Embryonic facial prominence (tissue), 1 donor: ENCODE data around the gene CCKAR.
"Not testable (repeated sequence)": the region's sequence is repeated elsewhere in the genome, so short reads cannot be mapped to it uniquely, and the experiment has no call there.

Source experiments
- DNase-seq: peaks from one replicate; pipeline ENCODE4 v3.0.0-alpha.2; 2016; ENCODE audit errors: extremely low spot score

The CCKAR gene, protein sequence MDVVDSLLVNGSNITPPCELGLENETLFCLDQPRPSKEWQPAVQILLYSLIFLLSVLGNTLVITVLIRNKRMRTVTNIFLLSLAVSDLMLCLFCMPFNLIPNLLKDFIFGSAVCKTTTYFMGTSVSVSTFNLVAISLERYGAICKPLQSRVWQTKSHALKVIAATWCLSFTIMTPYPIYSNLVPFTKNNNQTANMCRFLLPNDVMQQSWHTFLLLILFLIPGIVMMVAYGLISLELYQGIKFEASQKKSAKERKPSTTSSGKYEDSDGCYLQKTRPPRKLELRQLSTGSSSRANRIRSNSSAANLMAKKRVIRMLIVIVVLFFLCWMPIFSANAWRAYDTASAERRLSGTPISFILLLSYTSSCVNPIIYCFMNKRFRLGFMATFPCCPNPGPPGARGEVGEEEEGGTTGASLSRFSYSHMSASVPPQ

DNA sequence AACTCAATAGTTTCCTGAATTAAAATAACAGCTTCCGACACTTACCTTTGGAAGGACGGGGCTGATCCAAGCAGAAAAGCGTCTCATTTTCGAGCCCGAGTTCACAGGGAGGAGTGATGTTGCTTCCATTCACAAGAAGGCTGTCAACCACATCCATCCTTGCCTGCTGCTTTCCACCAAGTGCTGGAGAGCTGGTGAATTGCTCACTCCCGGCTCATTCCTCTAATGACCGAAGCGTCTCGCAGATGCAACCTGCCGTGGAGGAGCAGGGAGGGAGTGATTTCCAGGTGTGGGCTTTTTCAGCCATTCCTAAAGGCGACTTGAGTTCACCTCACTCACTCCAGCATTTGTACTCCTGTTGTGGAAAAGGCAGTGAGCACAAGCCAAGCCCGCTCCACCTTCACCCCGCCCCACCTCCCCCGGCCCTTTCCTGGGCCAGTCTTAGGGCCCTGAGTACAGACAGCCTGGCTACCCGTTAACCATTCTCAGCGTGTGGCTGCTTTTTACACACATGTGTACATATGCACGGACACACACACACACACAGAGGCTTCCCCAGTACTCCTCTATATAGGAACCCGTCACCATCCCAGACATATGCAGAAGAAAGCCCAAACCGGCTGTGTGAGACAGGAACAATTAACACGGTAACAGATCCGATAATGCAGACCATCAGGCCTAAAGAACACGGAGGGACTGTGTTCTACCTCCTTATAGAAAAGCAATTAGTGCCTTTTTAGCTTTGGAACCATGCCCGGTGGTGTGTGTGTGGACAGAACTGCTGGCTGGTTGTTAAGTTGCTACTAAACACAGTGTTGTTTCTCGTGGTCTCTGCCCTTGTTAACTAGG lies at the start of gene CCKAR:
Gene CCKAR (minus strand): TSS at position 374 of the 849 bp plus-strand sequence. CDS start 217 bp downstream, at position 157.
- DNase-seq, result no peak

DNA sequence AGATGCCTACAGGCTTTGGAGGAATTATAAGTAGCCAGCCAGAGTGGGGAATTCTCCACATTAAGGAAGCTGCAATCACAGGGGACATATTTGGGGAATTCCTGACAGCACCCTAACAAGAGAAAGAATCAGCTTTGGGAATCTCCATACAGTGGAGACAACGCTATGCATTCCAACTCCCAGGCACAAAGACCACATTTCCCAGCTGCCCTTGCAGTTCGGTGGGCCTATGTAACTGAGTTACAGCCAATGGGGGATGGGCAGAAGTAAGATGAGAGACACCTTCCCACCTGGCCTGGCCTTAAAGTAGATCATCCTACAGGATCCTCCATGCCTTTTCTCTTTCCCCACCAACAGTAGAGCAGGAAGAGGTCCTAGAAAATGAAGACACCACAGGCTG lies 43.4 kb upstream of the CCKAR start:
- DNase-seq, result no peak

DNA sequence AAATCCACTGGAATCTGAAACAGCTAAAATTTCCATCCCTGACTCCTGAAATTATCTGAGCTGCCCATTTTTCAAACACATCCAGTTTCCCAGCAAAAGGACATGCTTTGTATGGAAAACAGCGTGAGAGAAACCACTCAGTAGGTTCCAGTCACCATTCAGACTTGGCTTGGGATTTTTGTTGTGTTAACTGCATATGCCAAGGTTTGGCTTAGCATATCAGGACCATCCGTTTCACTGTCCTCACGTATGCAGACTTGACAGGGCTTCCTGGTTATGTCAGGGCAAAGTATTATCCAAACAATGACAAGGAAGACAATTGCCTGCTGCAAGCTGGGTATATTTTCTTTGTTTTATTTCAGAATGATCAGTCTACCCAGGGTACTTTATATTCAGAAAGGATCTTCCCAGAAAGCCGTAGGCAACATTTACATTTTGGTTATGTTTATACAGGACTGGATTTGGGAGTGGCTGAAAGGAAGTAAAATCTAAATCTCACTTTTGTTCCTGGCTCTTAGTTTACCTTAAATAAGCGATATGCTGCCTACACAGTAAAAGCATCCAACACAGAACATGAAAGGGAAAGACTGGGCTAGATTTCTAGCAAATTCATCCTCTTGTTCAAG lies 41.3 kb upstream of the CCKAR start:
- no peak for DNase-seq

DNA sequence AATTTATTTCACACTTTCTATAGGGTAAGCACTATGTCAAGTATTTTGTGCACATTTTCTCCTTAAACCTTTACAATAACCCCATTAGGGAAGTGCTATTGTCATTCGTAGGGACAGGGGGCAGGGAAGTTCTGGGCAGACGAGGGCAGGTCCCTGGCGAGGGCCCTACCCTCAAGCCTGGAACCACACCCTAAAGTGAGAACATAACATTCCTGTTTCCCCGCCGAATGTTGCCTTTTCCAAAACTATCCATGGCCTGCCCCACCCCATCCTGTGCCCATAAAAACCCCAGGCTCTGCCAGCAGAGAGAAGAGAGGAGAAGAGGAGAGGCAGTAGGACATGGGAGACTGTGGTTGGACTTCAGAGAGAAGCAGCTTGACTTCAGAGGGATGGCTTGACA lies 39.8 kb upstream of the CCKAR start:
- no peak for DNase-seq

DNA sequence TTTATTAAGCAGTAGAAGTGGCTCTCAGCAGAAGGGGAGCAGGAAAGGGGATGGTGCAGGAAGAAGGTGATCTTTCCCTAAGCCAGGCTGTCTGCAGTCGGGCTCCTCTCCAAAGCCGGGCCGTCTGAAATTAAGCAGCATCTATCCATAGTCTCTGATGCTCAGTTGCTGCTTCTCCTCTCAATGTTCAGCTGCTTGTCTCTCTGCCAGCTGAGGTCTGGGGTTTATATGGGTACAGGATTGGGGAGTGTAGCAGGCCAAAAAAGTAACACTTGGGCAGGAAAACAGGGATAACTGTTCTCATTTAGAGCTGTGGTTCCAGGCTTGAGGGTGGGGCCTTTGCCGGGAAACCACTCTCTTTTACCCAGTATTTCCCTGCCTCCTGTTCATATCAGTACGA lies 39.2 kb upstream of the CCKAR start:
- DNase-seq, result no peak

DNA sequence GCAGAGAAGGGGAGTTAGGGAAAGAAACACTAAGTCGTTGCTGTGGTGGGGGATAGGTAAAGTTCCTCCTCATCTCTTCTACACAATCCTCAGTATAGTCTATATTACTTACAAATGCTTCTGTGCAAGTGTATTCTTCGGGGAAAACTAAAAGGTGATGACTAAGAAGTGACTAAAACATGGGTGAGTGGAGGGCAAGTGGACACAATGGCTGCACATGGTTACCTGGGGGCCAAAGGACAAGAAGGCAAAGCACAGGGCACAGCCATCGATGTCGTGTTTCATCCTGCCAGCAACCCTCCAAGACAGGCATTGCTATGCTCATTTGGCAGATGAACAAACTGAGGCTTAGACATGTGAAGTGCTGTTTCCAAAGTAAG lies 35.5 kb upstream of the CCKAR start:
- DNase-seq, result no peak

DNA sequence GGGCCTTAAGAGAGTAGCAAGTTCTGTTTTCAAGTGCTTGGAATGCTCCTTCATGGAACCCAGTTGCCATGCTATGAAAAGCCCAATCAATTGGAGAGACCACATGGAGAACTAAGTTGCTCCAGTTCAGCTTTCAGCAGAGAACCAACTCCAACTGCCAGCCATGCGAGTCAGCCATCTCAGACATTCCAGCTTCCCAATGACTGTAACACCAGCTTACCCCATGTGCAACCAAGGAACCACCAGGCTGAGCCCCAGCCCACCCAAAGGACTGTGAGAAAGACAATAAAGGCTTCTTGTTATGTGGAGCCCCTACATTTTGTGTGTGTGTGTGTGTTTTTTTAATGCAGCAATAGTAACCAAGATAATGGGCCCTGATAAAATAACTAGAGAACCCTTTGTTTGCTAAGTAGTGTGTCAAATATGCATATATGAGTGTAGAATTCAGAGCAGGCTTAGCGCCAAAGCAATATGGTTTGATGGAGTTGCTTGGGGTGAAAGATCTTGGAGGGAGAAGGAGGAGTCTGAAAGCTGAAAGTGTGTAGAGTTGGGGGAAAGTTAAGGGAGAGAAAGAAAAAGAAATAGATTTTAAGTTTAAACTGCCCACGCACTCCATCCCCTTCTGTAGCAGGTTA lies 35.0 kb upstream of the CCKAR start:
- DNase-seq, result no peak

DNA sequence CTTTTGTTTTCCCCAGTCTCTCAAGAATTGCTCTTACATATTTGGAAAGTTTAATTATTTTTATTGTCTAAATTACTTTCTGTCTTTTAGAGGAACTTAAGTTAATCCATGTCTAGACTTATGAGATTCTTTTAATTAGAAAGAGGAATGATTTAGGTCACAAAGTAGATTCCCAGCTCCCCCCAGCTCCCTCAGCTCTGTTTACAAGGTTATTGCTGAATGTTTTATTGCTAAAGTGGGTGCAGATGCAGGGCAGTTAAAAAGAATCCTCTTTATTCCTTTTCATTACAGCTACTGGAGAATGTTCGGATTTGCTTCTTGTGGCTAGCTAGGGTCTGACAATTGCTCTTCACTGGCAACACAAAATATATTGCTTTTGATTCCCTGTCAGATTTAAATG lies 33.7 kb upstream of the CCKAR start:
- DNase-seq, result no peak

DNA sequence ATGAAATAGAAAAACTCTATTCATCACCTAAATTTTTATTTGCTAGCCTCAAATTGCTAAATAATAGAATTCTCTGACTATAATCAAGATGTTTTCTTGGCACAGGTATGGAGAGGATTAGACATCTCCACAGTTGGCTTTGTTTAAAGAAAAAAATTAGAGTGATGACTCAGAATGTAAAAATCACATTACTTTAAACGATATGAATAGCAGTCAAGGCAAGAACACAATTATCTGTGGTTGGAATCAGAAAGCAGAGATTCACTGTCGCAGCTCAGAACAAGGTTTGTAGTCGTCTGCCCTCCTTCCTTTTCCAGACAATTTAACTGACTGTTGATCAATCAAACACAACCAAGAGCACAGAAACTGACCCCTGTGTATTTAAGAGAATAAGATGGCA lies 32.2 kb upstream of the CCKAR start:
- DNase-seq, result no peak

DNA sequence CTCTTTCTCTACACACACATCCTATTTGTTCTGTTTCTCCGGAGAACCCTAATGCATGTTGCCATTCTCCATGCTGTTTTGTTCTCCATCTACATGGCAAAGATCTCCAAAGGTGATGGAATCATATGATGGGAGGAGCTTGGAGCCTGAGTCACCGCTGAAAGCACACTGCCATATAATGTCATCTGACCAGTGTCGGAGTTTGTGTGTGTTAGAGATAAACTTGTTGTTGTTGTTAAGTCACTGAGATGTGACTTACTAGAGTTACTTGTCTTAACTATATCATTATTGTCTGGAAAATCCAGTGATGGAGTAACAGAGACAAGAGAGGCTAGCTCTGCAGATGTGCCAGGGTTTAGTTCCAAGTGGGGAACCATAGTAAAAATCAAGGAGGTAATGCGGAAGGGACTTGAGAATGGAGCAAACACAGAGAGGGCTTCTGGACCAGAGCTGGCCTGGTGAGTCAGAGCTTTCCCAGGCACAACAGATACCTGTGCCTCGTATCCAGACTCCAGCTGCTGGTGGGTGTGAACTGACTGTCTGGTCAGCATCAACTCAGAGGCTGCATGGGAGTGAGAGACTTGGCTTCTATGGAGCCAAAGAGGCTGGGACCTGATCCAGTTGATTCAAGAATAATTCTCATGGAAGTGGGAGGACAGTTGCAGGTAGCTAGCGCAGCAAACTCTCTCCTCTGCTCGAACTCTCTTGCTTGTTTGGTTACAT lies 30.6 kb upstream of the CCKAR start:
- DNase-seq, result no peak

DNA sequence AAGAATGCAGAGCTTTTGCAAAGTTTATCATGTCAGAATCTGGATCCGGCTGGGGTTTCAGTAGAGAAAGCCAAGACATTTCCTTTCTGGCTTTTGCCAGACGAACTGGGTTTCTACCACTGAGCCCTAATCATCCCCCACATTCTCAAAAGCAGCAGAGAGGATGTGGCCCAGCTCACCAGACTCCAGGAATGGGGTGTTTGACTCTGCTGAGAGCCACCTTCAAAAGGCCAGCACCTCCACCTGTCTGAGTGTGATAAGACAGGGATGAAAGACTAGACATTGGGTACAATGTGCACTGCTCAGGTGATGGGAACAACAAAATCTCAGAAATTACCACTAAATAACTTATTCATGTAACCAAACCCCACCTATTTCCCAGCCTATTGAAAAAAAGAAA lies 25.7 kb upstream of the CCKAR start:
- DNase-seq, result no peak

DNA sequence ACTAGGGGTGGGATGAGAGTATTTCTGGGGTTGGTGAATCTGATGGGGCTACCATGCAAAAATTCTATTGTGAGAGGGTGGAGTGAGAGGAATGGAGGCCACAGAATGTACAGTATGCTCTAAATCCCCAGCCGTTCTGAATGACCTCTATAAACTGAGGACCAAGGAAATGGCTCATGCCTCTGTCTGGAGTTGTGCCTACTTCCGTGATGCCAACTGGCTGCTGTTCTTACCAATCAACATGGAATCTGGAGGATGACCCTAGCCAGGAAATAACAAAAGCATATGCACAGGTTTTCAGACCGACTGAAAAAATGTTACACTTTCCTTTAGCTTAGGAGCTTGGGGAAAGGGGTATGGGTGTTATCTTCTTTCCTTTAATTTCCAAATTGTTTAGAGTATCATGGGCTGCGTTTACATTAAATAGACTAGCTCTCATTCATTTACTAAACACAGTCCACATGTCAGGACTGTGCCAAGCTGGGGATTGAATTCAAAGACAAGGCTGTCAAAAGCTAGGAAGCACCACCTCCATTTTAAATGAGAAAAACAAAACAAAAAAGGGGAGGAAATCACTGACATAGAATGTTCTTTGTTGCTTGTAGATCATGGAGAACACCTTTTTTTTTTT lies 20.2 kb upstream of the CCKAR start:
- DNase-seq, result no peak

DNA sequence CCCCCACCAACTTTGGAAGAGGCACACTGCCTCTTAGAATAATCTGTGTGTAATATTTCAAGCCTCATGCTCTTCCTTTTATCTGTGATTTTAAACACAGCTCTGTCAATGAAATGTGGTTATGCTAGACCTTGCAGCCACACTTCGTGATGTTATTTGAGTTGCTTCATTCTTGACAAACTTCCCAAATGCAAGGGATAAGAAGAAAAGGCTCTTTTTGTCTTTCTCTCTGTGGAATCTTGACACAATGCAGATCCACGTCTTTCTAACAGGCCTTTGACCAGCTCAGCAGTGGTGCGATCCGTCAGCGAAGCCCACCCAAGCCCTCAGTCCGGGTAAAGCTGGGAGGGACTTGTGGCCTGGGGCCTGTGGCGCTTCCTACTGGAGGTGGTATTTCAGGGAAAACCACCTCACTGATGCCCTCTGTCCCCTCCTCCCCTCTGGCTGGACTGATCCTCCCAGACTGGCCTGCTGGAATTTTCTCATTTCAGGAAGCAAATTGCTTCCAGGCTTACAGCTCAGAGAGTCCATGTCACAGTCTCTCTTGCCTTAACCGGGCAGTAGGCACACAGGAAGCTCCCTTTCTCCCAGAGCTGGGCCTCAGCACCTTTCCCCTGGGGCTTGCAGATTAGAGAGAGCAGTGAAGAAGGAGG lies 19.5 kb upstream of the CCKAR start:
- DNase-seq, result no peak

DNA sequence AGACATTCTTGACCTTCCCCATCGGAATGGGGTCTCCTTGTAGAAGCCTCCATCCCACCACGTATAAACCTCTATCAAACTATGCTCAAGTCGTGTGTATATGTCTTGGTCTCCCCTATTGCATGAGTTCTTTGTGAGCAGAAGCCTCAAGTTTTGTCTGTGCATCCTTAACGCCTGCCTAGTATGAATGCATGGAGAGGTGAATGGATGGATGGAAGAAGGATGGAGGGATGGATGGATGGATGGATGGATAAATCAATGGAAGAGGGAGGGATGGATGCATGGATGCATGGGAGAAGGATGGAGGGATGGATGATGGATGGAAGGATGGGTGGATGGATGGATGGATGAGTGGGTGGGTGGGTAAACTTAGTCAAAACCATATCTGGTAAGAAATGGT lies 17.0 kb upstream of the CCKAR start:
- DNase-seq, result no peak

DNA sequence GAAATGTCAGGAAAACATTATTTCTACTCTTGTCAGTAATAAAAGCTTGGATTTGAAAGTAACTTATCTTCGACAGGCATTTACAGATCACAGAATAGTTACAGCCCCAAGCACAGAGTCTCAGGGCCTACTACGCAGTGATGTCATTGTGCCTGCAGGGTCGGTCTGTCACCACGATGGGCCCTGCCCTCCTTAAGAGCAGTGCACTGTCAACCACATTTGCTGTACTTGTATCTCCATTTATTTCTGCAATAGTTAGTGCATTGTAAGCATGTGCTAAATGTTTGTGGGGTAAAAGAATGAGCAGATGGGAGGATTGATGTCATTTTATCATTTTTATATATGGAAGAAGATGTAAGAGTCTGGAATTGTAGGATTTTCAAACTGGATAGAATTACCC lies 13.6 kb upstream of the CCKAR start:
- no peak for DNase-seq

DNA sequence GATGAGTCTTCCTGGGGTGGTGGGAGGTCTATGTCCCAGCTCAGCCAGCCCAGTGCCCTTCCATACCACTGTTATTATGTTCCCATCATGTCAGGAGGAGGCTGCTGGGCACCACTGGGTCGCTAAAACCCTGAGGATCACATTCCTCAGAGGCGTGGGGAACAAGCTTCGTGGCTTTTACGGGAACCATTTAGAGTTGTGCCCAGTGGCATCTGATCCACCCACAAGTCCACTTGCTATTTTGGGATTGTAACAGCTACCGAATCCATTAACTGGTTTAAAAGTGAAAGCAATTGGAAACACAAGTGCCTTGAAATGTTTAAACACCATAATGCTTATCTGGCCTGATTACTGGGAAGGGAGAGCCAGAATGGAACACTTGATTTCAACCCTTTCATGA lies 13.1 kb upstream of the CCKAR start:
- DNase-seq, result no peak

DNA sequence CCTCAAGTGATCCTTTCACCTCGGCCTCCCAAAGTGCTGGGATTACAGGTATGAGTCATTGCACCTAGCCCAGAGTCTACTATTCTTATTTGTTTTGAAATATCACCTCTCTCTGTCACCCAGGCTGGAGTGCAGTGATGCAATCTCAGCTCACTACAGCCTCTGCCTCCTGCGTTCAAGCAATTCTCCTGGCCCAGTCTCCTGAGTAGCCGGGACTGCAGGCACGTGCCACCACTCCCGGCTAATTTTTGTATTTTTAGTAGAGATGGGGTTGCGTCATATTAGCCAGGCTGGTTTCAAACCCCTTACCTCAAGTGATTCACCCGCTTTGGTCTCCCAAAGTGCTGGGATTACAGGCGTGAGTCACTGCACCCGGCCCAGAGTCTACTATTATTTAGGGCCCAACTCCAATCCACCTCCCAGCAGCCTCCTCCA lies 10.3 kb upstream of the CCKAR start:
- DNase-seq, result not testable (repeated sequence)

DNA sequence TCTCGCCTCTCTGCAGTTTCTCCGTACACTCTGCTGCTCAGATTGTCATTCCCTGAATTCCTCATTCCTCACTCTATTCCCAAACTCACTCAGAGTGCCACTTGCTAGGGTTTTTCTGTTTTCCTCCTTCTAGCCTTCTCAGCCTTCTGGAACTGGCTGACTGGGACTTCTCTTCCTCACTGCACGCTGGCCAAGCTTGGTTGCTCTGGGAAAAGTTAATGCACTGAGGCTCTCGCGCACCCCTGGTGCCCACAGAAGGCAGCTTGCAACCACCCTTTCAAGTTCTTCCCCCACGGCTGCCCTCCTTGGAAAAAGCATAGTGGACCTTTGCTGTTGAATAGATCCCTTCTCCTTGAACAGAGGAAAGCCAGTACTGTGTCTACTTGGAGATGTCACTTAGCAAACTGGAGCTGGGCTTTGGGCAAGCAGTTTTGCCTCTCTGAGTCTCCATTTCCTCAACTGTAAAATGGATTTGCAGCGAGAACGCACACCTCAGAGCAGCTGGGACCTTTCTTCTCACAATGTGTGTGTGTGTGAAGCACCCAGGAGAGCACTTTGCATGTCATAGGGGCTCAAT lies 6.0 kb upstream of the CCKAR start:
- DNase-seq, result no peak

DNA sequence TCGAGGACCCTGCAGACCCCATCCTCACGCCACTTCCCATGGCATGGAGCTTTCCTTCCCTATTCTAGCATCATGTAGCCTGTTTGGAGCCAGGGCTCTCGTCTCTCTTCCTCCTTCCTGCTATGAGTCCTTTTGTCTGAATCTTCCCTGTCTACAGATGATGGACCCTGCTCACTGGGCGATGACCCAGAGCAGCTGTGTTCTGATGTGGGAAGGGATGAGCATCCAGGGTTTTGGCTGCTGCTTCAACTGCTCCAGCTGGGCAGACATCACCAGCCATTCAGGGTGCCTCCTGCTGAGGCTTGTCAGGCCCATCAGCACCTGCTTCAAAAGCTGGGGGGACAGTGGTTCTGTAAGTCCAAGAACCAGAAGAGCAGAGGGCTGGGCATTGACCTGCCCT lies 3.2 kb upstream of the CCKAR start:
- DNase-seq, result no peak
